ENCODE measurements around the gene ERBB2. TPM values are rescaled to one million over a fixed set of nuclear protein-coding genes. Genes with fewer than 3 reads are reported as not detected.

ERBB2 gene
- total and polyA plus RNA-seq, 8 donors = 13.1 to 402 (median 56.5) TPM

DNA sequence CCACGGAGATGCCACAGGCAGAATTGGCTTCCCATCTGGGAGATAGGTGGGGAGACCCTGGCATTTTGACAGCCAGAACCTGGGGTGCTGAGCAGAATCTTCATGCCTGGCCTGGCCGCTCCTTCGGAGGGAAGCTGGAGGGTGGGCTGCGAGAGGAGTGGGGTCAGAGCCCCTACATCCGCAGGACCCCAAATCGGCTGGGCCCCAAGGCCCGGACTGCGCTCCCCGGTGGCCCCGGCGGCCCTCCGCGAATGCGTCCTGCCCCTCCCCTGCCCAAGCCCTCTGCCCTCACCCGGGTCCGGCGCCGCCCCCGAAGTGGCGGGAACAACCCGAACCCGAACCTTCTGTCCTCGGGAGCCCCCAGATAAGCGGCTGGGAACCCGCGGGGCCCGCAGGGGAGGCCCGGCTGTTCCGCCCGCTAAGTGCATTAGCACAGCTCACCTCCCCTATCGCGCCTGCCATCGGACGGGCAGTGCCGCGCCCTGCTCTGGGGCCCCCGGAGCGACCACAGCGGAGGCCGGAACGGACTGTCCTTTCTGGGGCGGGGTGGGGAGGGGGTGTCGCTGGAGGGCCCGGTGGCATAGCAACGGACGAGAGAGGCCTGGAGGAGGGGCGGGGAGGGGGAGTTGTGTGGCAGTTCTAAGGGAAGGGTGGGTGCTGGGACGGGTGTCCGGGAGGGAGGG lies 32.5 kb upstream of the ERBB2 start:
- Histone ChIP-seq H3K9me3 (no peaks in the 10 kb centered on the region), H3K27ac (peak overlapping the region in 4 of 5 donors; percentile 42 to 82 (median 50)), H3K27me3 (peaks cover 0 to 78% (median 45%) of the 10 kb centered on the region in 3 donors), H3K36me3 (peaks cover 0 to 7% (median 6%) of the 10 kb centered on the region in 4 donors), H3K4me3 (peak overlapping the region; percentile 33 to 55 (median 46)), H3K4me1 (peaks cover 48 to 80% (median 71%) of the 10 kb centered on the region in 4 donors)
- intact Hi-C loops (cut with DNase I; ENCODE audit: low total_unique reads) = no loop called here
- TF ChIP-seq POLR2AphosphoS5 (IDR thresholded peaks at IDR 0.05) = no peak
- TF ChIP-seq EP300 (IDR thresholded peaks at IDR 0.05) = no peak
- no peak for TF ChIP-seq POLR2A (IDR thresholded peaks at IDR 0.05)
- TF ChIP-seq, protein P1, sequence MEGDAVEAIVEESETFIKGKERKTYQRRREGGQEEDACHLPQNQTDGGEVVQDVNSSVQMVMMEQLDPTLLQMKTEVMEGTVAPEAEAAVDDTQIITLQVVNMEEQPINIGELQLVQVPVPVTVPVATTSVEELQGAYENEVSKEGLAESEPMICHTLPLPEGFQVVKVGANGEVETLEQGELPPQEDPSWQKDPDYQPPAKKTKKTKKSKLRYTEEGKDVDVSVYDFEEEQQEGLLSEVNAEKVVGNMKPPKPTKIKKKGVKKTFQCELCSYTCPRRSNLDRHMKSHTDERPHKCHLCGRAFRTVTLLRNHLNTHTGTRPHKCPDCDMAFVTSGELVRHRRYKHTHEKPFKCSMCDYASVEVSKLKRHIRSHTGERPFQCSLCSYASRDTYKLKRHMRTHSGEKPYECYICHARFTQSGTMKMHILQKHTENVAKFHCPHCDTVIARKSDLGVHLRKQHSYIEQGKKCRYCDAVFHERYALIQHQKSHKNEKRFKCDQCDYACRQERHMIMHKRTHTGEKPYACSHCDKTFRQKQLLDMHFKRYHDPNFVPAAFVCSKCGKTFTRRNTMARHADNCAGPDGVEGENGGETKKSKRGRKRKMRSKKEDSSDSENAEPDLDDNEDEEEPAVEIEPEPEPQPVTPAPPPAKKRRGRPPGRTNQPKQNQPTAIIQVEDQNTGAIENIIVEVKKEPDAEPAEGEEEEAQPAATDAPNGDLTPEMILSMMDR (IDR thresholded peaks at IDR 0.05) = no peak
- 7 to 23% (median 10%) methylated on average over 6 to 49 of the region's 49 CpGs for WGBS, 5 donors
- DNase-seq = peak; percentile 57 to 75

DNA sequence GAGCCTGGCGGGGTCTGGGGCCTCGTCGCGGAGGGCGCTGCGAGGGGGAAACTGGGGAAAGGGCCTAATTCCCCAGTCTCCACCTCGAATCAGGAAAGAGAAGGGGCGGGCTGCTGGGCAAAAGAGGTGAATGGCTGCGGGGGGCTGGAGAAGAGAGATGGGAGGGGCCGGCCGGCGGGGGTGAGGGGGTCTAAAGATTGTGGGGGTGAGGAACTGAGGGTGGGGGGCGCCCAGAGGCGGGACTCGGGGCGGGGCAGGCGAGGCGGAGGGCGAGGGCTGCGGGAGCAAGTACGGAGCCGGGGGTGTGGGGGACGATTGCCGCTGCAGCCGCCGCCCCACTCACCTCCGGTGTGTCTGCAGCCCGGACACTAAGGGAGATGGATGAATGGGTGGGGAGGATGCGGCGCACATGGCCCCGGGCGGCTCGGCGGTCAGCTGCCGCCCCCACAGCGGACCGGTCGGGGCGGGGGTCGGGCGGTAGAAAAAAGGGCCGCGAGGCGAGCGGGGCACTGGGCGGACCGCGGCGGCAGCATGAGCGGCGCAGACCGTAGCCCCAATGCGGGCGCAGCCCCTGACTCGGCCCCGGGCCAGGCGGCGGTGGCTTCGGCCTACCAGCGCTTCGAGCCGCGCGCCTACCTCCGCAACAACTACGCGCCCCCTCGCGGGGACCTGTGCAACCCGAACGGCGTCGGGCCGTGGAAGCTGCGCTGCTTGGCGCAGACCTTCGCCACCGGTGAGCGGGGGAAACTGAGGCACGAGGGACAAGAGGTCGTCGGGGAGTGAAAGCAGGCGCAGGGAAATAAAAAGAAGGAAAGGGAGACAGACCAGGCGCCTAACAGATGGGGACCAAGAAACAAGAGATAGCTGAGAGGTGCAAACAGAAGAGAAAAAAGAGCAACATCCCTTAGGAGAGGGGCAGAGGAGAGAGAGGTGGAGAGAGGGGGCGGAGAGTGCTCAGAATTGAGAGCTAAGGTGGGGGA lies 31.6 kb upstream of the ERBB2 start, which contains the start of gene PNMT:
Gene PNMT, plus strand, starts transcription at position 509 of the 980 bp plus-strand sequence. Its CDS starts 23 bp downstream, at position 532.
- H3K27me3 ChIP-seq = peaks cover 0 to 78% (median 45%) of the 10 kb centered on the region in 3 donors
- no peaks in the 10 kb centered on the region for H3K9me3 ChIP-seq
- peak within 1 kb of the TSS; percentile 33 to 55 (median 46) for H3K4me3 ChIP-seq
- DNase-seq = peak; percentile 83 to 91
- 2 to 4% (median 2%) methylated on average over 58 to 85 of the region's 85 CpGs for WGBS, 5 donors
- peak within 1 kb of the TSS in 4 of 5 donors; percentile 42 to 82 (median 50) for H3K27ac ChIP-seq
- intact Hi-C loops (cut with DNase I; ENCODE audit: low total_unique reads) = no loop called here
- no peaks in the 10 kb centered on the region for H3K36me3 ChIP-seq
- H3K4me1 ChIP-seq = peaks cover 40 to 71% (median 63%) of the 10 kb centered on the region in 4 donors
- TF ChIP-seq, protein P1 (IDR thresholded peaks at IDR 0.05) = peak in 5 of 7 experiments; percentile 28 to 72 (median 55)
- TF ChIP-seq POLR2AphosphoS5 (IDR thresholded peaks at IDR 0.05) = peak in 1 of 3 donors; percentile 10
- TF ChIP-seq EP300 (IDR thresholded peaks at IDR 0.05) = no peak
- no peak for TF ChIP-seq POLR2A (IDR thresholded peaks at IDR 0.05)

DNA sequence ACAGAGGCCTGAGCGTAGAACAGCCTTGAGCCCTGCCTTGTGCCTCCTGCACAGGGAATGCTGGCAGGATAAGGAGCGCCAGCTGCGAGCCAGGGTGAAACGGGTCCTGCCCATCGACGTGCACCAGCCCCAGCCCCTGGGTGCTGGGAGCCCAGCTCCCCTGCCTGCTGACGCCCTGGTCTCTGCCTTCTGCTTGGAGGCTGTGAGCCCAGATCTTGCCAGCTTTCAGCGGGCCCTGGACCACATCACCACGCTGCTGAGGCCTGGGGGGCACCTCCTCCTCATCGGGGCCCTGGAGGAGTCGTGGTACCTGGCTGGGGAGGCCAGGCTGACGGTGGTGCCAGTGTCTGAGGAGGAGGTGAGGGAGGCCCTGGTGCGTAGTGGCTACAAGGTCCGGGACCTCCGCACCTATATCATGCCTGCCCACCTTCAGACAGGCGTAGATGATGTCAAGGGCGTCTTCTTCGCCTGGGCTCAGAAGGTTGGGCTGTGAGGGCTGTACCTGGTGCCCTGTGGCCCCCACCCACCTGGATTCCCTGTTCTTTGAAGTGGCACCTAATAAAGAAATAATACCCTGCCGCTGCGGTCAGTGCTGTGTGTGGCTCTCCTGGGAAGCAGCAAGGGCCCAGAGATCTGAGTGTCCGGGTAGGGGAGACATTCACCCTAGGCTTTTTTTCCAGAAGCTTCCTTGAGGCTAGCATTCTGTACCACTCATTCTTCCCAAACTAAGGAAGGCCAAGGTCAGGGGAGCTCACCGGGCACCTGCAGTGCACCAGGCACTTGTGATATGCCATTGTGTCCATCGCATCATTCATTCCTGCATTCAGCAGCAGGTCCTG lies 29.7 kb upstream of the ERBB2 start:
- H3K4me3 ChIP-seq = no peak overlapping the region
- TF ChIP-seq, protein P1 (IDR thresholded peaks at IDR 0.05) = no peak
- no peak for TF ChIP-seq POLR2AphosphoS5 (IDR thresholded peaks at IDR 0.05)
- no peak for TF ChIP-seq POLR2A (IDR thresholded peaks at IDR 0.05)
- TF ChIP-seq EP300 (IDR thresholded peaks at IDR 0.05) = no peak
- H3K36me3 ChIP-seq = no peaks in the 10 kb centered on the region
- peaks cover 27 to 60% (median 53%) of the 10 kb centered on the region in 4 donors for H3K4me1 ChIP-seq
- no peaks in the 10 kb centered on the region for H3K9me3 ChIP-seq
- H3K27ac ChIP-seq = no peak overlapping the region
- peaks cover 0 to 73% (median 45%) of the 10 kb centered on the region in 3 donors for H3K27me3 ChIP-seq
- DNase-seq = no peak
- intact Hi-C loops (cut with DNase I; ENCODE audit: low total_unique reads) = no loop called here
- WGBS, 5 donors = 87 to 93% (median 91%) methylated on average over 12 to 23 of the region's 23 CpGs
